ENCODE measurements around the gene ADAMTS19.
"Not testable (repeated sequence)": the region's sequence is repeated elsewhere in the genome, so short reads cannot be mapped to it uniquely, and the experiment has no call there.

ADAMTS19 gene

DNA sequence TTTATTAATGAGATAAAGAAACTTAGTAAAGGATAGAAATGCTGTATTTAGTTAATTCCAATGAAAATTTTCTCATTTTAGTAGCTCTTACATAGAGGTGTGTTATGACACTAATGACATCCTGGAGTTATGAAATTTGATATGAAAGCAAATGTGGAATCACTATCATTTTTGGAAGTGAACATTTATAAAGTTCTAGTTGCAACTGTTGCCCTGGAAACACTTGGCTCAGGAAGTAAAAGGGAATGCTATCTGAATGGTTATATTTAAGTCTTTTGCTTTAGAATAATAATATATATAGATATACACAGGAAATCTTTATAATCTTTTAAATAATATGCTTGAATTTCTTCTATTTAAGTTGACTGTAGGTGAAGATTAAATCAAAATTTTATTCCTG, 16.7 kb downstream of the ADAMTS19 start:
- FAIRE-seq (no peak), DNase-seq (ENCODE audit: low spot score) (no peak)

GRCh38 chr5:129477532-129477931, 17.4 kb downstream of the ADAMTS19 start:
- DNase-seq (ENCODE audit: low spot score) (no peak), FAIRE-seq (no peak)

- no peak for DNase-seq (ENCODE audit: low spot score)
- no peak for FAIRE-seq
Measured at GRCh38 chr5:129481161-129481560, 21.1 kb downstream of the ADAMTS19 start.

- no peak for FAIRE-seq
- no peak for DNase-seq (ENCODE audit: low spot score)
Measured at GRCh38 chr5:129496421-129496820, 36.3 kb downstream of the ADAMTS19 start.

- no peak for FAIRE-seq
Measured at GRCh38 chr5:129496864-129497595, 36.9 kb downstream of the ADAMTS19 start.

DNA sequence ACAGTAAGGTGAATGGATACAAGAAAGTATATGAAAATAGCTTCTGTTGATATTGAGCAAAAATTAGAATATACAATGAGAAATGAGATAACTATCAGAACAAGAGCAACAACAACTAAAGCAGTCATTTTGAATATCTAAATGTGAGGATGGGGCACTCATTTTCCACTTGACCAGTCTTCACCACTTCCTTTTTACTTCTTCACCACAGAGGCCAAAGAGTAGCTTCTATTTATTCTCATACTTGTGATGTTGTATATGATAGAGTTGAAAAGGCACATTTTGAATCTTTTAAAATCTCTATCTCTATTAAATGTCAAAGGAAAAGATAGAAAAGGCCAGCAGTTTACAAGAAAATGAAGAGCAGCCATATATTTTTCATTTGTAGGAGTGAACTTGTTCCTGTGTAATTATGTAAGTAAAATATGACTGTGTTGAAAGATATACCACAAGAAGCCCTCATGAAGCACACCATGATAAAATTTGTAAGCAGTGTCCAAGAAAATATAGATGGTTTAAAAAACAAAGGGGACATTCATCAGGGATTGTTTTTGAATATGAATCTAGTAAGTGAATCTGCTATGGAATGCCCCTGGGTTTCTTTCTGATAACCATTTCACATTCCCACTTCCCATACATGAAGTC, 39.2 kb downstream of the ADAMTS19 start:
- no peak for FAIRE-seq
- DNase-seq (ENCODE audit: low spot score), result no peak

More at GRCh38 chr5:129496864-129497595, 36.9 kb downstream of the ADAMTS19 start:
- DNase-seq (ENCODE audit: low spot score), result no peak

- DNase-seq (ENCODE audit: low spot score), result no peak
- FAIRE-seq, result no peak
Measured at GRCh38 chr5:129500101-129500500, 40.0 kb downstream of the ADAMTS19 start.

- FAIRE-seq (no peak), DNase-seq (ENCODE audit: low spot score) (no peak)
Measured at GRCh38 chr5:129506086-129506485, 46.0 kb downstream of the ADAMTS19 start.

DNA sequence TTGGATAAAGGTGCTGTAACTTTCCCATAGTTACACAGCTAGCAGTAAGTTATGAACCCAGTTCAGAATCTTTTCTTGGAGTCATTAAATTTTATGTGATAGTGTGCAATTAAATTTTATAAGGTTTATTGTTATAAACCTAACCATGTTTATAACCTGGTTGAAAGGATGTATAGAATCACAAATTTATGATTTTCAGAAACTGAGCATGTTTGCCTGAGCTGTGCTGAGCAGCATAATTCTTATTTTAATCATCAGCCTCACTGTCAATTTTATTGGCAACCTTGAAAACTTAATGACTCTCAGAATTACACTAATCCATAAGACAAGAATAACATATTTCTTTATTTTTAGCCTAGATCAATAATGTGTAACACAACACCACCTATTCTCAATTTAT, 46.9 kb downstream of the ADAMTS19 start:
- FAIRE-seq (no peak), DNase-seq (ENCODE audit: low spot score) (no peak)

DNA sequence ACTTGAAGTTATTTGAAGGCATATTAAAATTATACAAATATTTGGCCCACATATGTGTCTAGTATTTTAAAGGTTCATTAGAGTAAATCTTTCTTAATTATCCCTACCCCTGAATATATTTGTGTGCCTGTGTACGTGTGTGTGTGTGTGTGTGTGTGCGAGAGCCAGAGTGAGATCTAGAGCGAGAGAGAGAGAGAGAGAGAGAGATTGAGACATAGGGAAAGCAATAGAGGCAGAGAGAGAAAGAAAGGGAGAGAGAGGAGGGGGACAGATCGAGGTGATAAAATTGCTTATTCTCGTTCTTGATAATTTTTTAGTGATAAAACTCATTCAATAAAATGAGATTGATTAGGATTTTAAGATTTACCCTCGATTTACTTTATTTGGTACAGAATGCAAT, 47.4 kb downstream of the ADAMTS19 start:
- no peak for FAIRE-seq
- DNase-seq (ENCODE audit: low spot score), result no peak

GRCh38 chr5:129508606-129509005, 48.5 kb downstream of the ADAMTS19 start:
- DNase-seq (ENCODE audit: low spot score) (no peak), FAIRE-seq (no peak)

DNA sequence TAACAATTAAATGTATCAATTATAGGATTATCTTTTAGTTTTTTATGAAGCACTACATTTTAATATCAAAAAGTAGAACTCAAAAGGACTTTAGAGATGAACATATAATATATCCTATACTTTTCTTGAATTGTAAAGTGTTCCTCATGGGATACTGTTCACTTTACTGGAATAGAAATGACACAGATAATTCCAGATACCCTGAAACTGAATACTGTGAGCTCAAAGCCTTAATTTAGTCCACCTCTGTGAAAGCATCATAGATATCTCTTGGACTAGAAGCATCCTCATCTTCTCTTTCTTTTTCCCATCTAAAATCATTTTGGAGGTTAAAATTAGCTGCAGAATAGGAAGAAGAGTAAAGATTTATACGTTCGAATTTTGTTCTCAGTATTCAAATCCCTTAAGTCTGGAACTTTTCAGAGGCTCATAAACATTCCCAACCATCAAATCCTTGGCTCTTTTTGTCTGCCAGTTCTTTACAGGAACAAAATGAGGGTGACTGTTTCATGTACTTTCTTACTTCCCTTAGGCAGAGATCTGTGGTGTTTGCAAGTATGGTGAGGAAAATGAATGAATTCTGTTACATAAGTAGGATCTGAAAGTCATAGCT, 49.4 kb downstream of the ADAMTS19 start:
- FAIRE-seq (no peak), DNase-seq (ENCODE audit: low spot score) (no peak)

DNA sequence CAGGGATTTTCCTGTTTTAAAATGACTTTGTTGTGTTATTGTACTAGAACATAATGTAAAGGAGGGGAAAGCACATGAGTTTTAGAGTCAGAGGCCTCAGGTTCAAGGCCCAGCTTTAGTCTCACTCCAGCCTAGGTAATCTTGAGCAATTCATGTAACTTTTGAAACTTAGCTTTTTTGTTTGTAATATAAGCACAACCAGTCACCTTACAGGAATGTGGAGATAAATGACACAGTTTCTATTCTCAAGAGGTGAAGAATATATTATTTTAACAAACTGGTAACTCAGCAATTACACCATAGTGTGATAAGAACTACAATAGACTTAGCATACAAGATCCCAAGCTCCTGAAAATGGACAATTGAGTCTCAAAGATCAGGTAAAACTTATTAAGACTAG, 51.2 kb downstream of the ADAMTS19 start:
- DNase-seq (ENCODE audit: low spot score) (no peak), FAIRE-seq (no peak)

- DNase-seq (ENCODE audit: low spot score), result no peak
- no peak for FAIRE-seq
Measured at GRCh38 chr5:129541051-129541450, 81.0 kb downstream of the ADAMTS19 start.

DNA sequence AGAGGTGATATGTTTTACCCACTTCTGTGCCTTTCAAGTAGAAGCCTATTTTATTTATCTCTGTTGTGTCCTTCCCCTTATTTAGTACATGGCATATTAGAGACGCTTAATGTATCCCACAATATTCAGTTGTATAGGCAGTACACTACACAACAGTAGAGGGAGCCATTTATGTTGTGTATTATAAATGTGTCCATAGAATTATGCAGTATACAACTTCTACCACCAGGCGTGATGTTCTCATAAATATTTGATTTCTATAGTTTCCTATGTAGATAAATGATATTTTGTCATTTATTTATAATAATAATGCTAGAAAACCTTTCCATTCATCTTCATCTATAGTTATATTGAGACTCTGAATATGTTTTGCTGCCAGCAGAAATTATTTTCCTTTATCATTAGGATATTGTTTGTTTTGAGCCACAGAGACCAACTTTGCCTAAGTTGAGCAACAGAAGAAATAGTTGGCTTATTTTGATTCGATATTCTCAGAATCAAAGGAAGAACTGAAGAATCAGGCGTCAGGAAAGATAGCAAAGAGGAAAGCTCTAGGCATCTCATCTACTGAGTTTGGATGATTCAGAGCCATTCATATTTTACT, 81.7 kb downstream of the ADAMTS19 start:
- FAIRE-seq, result no peak
- peak; percentile 9 for DNase-seq (ENCODE audit: low spot score)

DNA sequence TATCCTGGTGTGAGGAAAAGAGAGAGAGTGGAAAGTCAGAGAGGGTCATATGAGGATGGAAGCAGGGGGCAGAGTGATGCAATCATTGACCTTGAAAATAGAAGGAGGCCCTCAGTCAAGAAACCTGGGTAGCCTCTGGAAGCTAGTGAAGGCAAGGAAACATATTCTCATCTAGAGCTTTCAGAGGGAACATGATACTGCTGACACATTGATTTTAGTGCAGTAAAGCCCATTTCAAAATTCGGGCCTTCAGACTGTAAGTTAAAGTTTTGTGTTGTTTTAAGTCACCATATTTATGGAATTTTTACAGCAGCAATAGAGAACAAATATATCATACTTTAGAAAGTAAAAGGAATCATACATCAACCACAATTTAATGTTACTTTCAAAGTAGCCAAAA, 87.0 kb downstream of the ADAMTS19 start:
- FAIRE-seq, result no peak
- no peak for DNase-seq (ENCODE audit: low spot score)

- DNase-seq (ENCODE audit: low spot score), result no peak
- FAIRE-seq, result no peak
Measured at GRCh38 chr5:129554134-129554904, 94.2 kb downstream of the ADAMTS19 start.

- FAIRE-seq (no peak), DNase-seq (ENCODE audit: low spot score) (no peak)
Measured at GRCh38 chr5:129563585-129563984, 103.5 kb downstream of the ADAMTS19 start.

GRCh38 chr5:129569295-129569694, 109.2 kb downstream of the ADAMTS19 start:
- no peak for DNase-seq (ENCODE audit: low spot score)
- FAIRE-seq, result no peak

DNA sequence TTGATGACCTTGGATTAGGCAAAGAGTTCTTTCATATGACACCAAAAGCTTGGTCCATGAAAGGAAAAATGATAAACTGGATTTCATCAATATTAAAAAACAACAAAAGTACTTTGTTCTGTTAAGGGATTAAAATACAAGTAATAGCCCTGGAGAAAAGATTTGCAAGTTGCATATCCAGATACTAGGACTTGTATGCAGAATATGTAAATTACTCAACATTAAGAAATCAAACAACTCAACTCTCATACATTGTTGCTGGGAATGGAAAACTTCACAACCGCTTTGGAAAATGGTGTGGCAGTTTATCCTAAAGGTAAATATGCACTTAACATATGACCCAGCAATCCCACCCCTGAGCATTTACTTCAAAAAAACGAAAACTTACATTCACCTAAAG, 112.0 kb downstream of the ADAMTS19 start:
- no peak for FAIRE-seq
- DNase-seq (ENCODE audit: low spot score), result no peak

DNA sequence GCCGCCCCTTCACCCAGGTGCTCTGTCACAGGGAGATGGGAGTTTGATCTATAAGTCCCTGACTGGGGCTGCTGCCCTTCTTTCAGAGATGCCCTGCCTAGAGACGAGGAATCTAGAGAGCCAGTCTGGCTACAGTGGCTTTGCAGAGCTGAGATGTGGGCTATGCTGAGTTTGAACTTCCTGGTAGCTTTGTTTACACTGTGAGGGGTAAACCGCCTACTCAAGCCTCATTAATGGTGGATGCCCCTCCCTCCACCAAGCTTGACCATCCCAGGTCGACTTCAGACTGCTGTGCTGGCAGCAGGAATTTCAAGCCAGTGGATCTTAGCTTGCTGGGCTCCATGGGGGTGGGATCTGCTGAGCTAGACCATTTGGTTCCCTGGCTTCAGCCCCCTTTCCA, 124.4 kb downstream of the ADAMTS19 start:
- not testable (repeated sequence) for DNase-seq (ENCODE audit: low spot score); FAIRE-seq
